RCC 7860 (cell line): ENCODE data around the gene LRRC23.

Experiments
- DNase-seq: peaks from one replicate; pipeline ENCODE4 v3.0.0-alpha.2; 2015; ENCODE audit warnings: low spot score
- FAIRE-seq: peaks from 2 replicates; lab custom pipeline; 2012; peaks lifted over from hg19 to GRCh38; lab: Jason Lieb, UNC

Gene LRRC23

GRCh38 chr12:6955108-6956020 is 50.7 kb downstream of the LRRC23 start:
- DNase-seq = no peak
- no peak for FAIRE-seq

- DNase-seq (no peak), FAIRE-seq (no peak)
Measured at GRCh38 chr12:6956021-6956727, 51.6 kb downstream of the LRRC23 start.

GRCh38 chr12:6957151-6957701 is 52.6 kb downstream of the LRRC23 start:
- DNase-seq = no peak
- no peak for FAIRE-seq

- FAIRE-seq (no peak), DNase-seq (no peak)
Measured at GRCh38 chr12:6957741-6958608, 53.4 kb downstream of the LRRC23 start.

DNA sequence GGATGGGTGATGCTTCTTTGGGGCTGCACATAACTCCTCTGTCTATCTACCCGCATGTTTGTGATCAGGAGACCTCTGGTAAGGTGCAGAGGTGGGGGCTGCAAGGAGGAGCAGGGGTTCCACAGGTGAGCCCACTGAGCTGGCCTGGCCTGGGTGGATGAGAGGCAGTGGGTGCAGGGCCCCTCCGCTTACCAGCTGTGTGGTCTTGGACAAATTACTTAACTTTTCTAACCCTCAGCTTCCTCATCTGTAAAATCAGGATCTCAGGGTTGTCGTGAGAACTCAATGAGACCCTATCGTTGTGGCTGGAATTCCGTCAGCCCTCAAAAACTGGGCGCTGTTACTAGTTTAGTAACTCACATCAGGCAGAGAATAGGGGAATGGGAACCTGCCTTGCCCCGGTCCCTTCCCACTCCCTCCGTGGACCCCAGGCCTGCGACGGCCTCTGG is 54.0 kb downstream of the LRRC23 start:
- no peak for FAIRE-seq
- no peak for DNase-seq

GRCh38 chr12:6959058-6959804 is 54.6 kb downstream of the LRRC23 start:
- FAIRE-seq = no peak
- no peak for DNase-seq

- FAIRE-seq (no peak), DNase-seq (no peak)
Measured at GRCh38 chr12:6959805-6960592, 55.4 kb downstream of the LRRC23 start.

- no peak for DNase-seq
- FAIRE-seq = no peak
Measured at GRCh38 chr12:6960593-6961277, 56.1 kb downstream of the LRRC23 start.

DNA sequence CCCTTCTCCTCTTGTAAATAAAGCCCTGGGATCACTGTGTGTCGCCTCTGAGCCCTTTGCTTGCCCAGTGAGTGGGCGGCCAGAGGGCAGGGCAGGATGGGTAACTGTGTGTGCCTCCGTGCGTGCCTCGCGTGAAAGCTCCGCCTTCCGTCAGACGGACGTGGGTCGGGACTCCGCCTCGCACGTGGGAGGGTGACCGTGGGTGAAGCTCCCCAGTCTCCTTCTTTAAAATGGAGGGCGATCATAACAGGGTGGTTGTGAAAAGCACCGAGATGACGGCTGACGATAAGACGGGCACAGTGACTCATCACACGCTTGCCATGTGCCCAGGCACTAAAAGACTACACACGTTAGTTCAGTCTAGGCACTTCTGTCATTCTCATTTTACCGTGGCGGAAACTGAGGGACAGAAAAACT is 56.7 kb downstream of the LRRC23 start:
- FAIRE-seq = no peak
- DNase-seq = no peak

GRCh38 chr12:6961695-6962284 is 57.2 kb downstream of the LRRC23 start:
- FAIRE-seq (no peak), DNase-seq (peak; percentile 39)

DNA sequence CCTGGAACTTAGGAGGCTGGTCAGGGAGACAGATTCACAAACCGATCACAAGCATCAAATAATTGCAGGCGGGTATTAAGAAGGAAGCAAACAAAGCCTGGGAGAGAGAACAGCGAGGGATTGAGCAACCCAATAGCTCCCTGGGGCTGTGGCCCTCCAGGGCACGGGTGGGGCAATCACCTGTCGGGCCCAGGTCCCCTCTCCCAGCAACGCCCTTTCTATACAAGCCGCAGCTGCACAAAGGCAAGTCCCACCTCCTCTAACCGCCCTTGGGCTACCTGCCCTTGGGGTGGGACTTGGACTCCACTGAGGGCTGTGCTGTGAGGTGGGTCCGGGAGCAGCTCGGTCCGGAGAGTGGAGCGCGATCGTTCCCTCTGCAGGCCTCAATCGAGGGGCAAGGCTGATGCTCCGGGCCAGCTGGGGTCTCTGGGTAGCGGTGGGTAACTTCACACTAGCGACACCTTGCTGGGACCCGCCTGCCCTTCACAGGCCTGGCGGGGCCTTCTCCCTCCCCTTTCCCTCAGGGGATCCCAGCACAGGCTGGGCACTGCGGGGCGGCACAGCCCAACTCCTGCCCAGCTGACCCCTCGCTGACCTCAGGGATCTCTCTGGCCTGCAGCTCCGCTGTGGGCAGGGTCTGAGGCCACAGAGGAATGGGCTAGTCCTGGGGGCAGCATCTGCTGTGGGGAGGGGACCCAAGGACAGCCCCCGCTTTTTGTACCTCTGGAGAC is 57.8 kb downstream of the LRRC23 start:
- DNase-seq = no peak
- FAIRE-seq = no peak

- no peak for FAIRE-seq
Measured at GRCh38 chr12:6963016-6963731, 58.6 kb downstream of the LRRC23 start.

More at GRCh38 chr12:6963016-6963731, 58.6 kb downstream of the LRRC23 start:
- no peak for DNase-seq
